Spinal cord (tissue), 10 donors: ENCODE results near the gene ETNPPL. TPM values are rescaled to one million over a fixed set of nuclear protein-coding genes. Genes with fewer than 3 reads are reported as not detected.

Experiments used
- DNase-seq, 6 donors: peaks; one replicate each; pipeline versions ENCODE4 v3.0.0 to v3.0.0-alpha.2; 2013 to 2015; ENCODE audit warnings: low spot score in 6 of 6, low read depth in 4 of 6
- H3K27ac ChIP-seq: one replicate; pipeline ENCODE4 v1.5.1; 2013; ENCODE audit warnings: low read depth, low read length, control low read depth
- H3K27me3 ChIP-seq: one replicate; pipeline ENCODE4 v1.6.1; 2013; ENCODE audit warnings: low read length; ENCODE audit not compliant: control insufficient read depth, insufficient read depth
- H3K36me3 ChIP-seq: one replicate; pipeline ENCODE4 v1.6.1; 2013; ENCODE audit warnings: low read length; ENCODE audit not compliant: control insufficient read depth, insufficient read depth
- H3K4me1 ChIP-seq: one replicate; pipeline ENCODE4 v1.6.1; 2013; ENCODE audit warnings: low read length; ENCODE audit not compliant: control insufficient read depth, insufficient read depth
- H3K4me3 ChIP-seq: one replicate; pipeline ENCODE4 v1.5.1; 2013; ENCODE audit warnings: low read depth, low read length, control low read depth
- H3K9me3 ChIP-seq: one replicate; pipeline ENCODE4 v1.6.1; 2013; ENCODE audit warnings: low read length; ENCODE audit not compliant: control insufficient read depth, insufficient read depth
- WGBS: methylation state at CpG from one replicate; pipeline ENCODE4 v1.1.5; 2013; ENCODE audit warnings: missing lambda C conversion rate; ENCODE audit not compliant: insufficient coverage; 5-methylcytosine and 5-hydroxymethylcytosine counted together
- polyA plus RNA-seq, 2 donors: library from polyadenylated mRNA; unstranded; fragments of 120-200 nt; gene quantifications; one replicate each; pipeline ENCODE4 v1.2.1, GENCODE V29; 2013; ENCODE audit not compliant: insufficient read length in 2 of 2
- total RNA-seq, 2 donors: library from RNA; depleted of rRNA in 1 of 2; stranded (reverse); fragments of 120-200 nt in 1 of 2; fragments of >200 nt in 1 of 2; gene quantifications; one replicate each; pipeline versions ENCODE4 v1.2.3 to v1.2.4, GENCODE V29; 2013 to 2014
- donor health status: healthy.

ETNPPL gene
- total and polyA plus RNA-seq, 4 donors: 1.7 to 5.2 (median 2.4) TPM

GRCh38 chr4:108706289-108706688 is 56.6 kb downstream of the ETNPPL start:
- 59% methylated on average over 3 of the region's 4 CpGs for WGBS
- Histone ChIP-seq H3K27ac (no peak overlapping the region), H3K27me3 (no peaks in the 10 kb centered on the region), H3K4me3 (no peak overlapping the region), H3K9me3 (no peaks in the 10 kb centered on the region), H3K4me1 (no peaks in the 10 kb centered on the region), H3K36me3 (no peaks in the 10 kb centered on the region)
- DNase-seq: no peak

DNA sequence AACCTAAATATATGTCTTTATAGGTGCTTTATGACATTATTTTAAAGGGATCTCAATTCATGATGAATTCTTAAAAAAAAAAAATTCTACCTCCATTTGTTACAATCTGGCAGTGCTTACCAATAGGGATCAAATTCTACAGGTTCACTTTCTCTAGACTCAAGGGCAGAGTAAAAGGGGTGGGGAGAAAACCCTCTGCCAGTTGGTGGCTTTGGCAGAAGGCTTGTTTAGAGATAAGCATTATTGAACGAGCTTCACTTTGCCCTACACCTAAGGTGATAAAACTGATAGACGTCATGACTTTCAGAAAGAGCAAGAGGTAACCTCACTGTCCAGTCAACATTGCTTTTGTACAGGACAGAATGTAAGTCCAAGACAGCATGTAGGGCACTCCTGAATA is 58.9 kb downstream of the ETNPPL start:
- Histone ChIP-seq H3K36me3 (no peaks in the 10 kb centered on the region), H3K27ac (no peak overlapping the region), H3K9me3 (no peaks in the 10 kb centered on the region), H3K4me1 (no peaks in the 10 kb centered on the region), H3K27me3 (no peaks in the 10 kb centered on the region), H3K4me3 (no peak overlapping the region)
- 83% methylated on average over 2 of the region's 2 CpGs for WGBS
- DNase-seq: no peak

- Histone ChIP-seq H3K27ac (no peak overlapping the region), H3K4me1 (no peaks in the 10 kb centered on the region), H3K36me3 (no peaks in the 10 kb centered on the region), H3K4me3 (no peak overlapping the region), H3K27me3 (no peaks in the 10 kb centered on the region), H3K9me3 (no peaks in the 10 kb centered on the region)
- no peak for DNase-seq
These were observed 59.5 kb downstream of the ETNPPL start for GRCh38 chr4:108703370-108703769.

- no peaks in the 10 kb centered on the region for H3K27me3 ChIP-seq
- H3K4me3 ChIP-seq: no peak overlapping the region
- H3K4me1 ChIP-seq: no peaks in the 10 kb centered on the region
- H3K36me3 ChIP-seq: no peaks in the 10 kb centered on the region
- no peak overlapping the region for H3K27ac ChIP-seq
- no peaks in the 10 kb centered on the region for H3K9me3 ChIP-seq
- DNase-seq: no peak
- 50% methylated on average over 1 of the region's 3 CpGs for WGBS
These were observed 59.9 kb downstream of the ETNPPL start for GRCh38 chr4:108702960-108703359.

DNA sequence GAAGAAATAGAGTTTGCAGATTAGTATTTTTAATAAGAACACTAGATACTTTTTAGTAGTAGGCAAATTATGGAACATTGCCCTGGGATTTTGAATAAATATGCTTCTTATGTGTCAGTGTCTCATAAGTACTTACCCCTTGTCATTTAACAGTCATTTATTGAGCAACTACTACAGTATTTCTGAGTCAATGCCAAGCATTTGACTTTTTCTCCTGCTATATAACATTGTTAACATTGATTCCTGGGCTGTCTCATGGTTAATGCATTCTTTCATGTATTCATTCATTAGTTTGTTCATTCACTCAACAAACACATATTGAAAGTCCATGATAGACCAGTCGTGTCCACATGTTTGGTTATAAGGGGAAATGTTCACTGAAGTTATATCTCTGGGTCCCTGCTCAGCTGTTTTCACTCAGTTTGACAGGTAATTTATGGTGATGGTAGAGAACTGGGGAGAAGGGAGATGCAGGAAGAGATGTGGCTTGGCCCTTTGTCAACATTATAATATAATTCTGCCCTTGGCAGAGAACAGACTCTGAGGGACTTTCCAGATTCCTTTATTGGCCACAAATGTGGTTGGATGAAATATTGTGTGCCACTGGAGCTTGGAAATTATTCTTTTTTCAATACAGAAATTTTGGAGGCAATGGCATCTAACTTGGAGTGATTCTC is 62.6 kb downstream of the ETNPPL start:
- DNase-seq: no peak
- no peak overlapping the region for H3K4me3 ChIP-seq
- H3K4me1 ChIP-seq: no peaks in the 10 kb centered on the region
- H3K9me3 ChIP-seq: no peaks in the 10 kb centered on the region
- no CpG with 5 or more reads among the region's 1 CpG for WGBS
- no peaks in the 10 kb centered on the region for H3K36me3 ChIP-seq
- H3K27me3 ChIP-seq: no peaks in the 10 kb centered on the region
- no peak overlapping the region for H3K27ac ChIP-seq

GRCh38 chr4:108696160-108696559 is 66.7 kb downstream of the ETNPPL start:
- WGBS: 92% methylated on average over 2 of the region's 3 CpGs

DNA sequence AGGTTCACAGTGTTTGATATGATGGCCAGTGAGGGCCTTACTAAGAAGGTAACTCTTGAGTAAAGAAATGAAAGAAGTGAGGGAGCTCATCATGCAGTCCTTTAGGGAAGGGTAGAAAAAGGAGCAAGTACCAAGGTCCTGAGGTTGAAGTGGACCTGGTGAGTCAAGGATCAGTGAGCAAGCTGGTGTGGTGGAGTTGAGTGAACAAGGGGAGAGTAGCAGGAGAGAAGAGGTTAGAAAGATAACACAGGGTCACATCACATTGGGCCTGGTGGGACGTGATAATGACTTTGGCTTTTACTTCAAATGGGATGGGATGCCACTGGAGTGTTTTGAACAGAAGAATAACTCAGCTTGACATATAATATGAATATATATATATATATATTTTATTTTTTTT is 67.8 kb downstream of the ETNPPL start:
- no peaks in the 10 kb centered on the region for H3K4me1 ChIP-seq
- DNase-seq: no peak
- H3K27me3 ChIP-seq: no peaks in the 10 kb centered on the region
- H3K4me3 ChIP-seq: no peak overlapping the region
- H3K27ac ChIP-seq: no peak overlapping the region
- H3K36me3 ChIP-seq: no peaks in the 10 kb centered on the region
- WGBS: no CpG with 5 or more reads among the region's 1 CpG
- no peaks in the 10 kb centered on the region for H3K9me3 ChIP-seq

More at GRCh38 chr4:108696160-108696559, 66.7 kb downstream of the ETNPPL start:
- H3K27ac ChIP-seq: no peak overlapping the region
- H3K4me3 ChIP-seq: no peak overlapping the region
- no peaks in the 10 kb centered on the region for H3K36me3 ChIP-seq
- no peaks in the 10 kb centered on the region for H3K4me1 ChIP-seq
- no peaks in the 10 kb centered on the region for H3K9me3 ChIP-seq
- DNase-seq: no peak
- no peaks in the 10 kb centered on the region for H3K27me3 ChIP-seq

- Histone ChIP-seq H3K4me1 (no peaks in the 10 kb centered on the region), H3K9me3 (no peaks in the 10 kb centered on the region), H3K27ac (no peak overlapping the region), H3K4me3 (no peak overlapping the region), H3K36me3 (no peaks in the 10 kb centered on the region), H3K27me3 (no peaks in the 10 kb centered on the region)
- DNase-seq: no peak
- 73% methylated on average over 2 of the region's 3 CpGs for whole genome bisulfite sequencing
These were observed 68.4 kb downstream of the ETNPPL start for GRCh38 chr4:108694423-108694822.

DNA sequence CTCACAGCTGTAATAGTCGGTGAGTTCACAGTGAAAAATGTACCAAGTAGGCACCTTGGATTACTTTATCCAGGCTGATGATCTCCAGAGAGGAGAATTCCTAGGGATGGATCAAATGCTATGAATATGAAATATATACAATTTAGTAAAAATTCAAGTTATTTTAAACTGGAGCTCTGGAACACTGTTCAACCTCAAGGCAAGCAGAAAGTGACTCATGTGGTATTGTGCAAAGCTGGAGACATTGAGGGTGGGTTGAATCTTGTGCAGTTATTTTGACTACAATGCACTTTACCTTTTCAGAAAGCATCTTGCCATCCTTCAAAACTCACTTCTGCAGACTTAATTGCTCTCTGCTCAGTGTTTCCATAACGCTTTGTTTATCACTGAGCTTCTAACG is 69.0 kb downstream of the ETNPPL start:
- no peaks in the 10 kb centered on the region for H3K27me3 ChIP-seq
- DNase-seq: no peak
- H3K27ac ChIP-seq: no peak overlapping the region
- no peak overlapping the region for H3K4me3 ChIP-seq
- WGBS: no CpG with 5 or more reads among the region's 3 CpGs
- no peaks in the 10 kb centered on the region for H3K36me3 ChIP-seq
- H3K4me1 ChIP-seq: no peaks in the 10 kb centered on the region
- H3K9me3 ChIP-seq: no peaks in the 10 kb centered on the region

DNA sequence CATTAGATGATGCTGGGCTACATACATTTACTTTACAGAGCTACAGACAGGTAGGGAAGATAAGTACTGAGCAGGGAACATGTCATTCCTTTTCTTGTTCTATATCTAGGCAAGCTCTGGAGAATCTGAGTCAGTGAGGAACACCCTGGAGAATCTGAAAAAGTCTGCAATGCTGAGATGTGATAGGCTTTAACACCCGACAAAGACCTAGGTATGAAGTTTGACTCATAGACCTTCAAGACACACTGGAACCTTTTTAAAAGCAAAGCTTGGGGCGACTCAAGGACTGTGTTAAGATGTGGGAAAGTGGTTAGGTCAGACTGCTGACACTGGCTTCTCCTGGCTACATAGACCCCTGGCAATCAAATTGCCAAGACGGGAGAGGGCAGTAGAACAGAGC is 69.6 kb downstream of the ETNPPL start:
- WGBS: 95% methylated on average over 2 of the region's 3 CpGs
- H3K27me3 ChIP-seq: no peaks in the 10 kb centered on the region
- H3K9me3 ChIP-seq: no peaks in the 10 kb centered on the region
- no peak for DNase-seq
- no peak overlapping the region for H3K4me3 ChIP-seq
- no peaks in the 10 kb centered on the region for H3K36me3 ChIP-seq
- H3K4me1 ChIP-seq: no peaks in the 10 kb centered on the region
- H3K27ac ChIP-seq: no peak overlapping the region
